EL (cell line): ENCODE data around the gene IQSEC1.

Source experiments
- DNase-seq: peaks from one replicate; pipeline ENCODE4 v3.0.0-alpha.2; 2016

The IQSEC1 gene

DNA sequence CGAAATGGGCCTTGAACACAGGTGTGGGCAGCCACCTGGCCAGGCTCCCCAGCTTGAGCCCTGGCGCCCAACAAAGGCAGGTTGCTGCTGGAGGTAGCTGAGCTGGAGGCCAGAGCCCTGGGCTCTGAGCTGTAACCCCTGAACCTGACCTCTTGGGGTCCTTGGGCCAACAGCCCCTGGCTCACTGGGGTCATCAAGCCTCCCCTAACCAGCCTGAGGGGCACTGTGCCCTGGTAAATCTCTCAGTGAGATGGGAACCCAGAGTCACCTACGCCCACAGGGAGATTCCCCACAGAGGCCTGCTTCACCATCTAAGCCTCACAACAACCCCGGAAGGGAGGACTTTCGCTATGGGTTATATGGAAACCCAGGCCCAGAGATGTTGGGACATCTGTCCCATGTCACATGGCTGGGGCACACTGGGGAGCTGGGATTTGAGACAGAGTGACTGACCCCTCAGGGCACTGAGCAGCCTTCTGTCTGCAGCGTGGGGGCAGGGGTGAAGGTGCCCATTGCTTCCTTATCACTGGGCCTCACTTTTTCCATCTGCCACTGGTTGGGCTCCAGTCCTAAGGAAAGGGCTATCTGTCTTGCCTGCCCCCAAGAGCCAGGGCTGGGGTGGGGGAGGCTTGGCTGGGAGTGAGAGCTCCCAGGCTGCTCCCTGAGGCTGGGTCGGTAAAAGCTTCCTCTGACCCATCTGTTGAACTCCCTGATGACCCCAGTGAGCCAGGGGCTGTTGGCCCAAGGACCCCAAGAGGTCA is 59.1 kb downstream of the IQSEC1 start:
- no peak for DNase-seq

- no peak for DNase-seq
Measured at GRCh38 chr3:13013566-13013965, 59.7 kb downstream of the IQSEC1 start.

GRCh38 chr3:13013151-13013561 is 60.1 kb downstream of the IQSEC1 start:
- no peak for DNase-seq

DNA sequence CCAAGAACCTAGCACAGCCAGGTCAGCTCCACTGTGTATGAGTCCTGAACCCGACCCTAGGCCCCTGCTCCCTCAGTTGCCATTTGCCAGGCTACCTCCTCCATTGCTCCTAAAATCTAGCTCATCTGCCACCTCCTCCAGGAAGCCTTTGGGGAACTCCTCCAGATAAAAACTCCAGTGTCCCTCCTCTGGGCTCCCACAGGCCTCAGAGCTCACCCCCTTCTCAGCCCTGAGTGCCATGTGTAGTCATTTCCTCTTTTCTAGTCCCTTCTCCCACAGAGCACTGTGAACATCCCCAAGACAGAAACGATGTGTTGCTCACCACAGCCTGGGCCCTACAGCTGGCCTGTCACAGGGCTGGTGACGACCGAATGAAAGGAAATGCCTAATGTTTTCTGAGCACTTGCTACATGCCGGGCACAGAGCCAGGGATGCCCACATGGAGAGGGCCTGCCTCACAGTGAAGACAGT is 61.0 kb downstream of the IQSEC1 start:
- DNase-seq, result peak; percentile 63

GRCh38 chr3:13011573-13012220 is 61.5 kb downstream of the IQSEC1 start:
- no peak for DNase-seq

DNA sequence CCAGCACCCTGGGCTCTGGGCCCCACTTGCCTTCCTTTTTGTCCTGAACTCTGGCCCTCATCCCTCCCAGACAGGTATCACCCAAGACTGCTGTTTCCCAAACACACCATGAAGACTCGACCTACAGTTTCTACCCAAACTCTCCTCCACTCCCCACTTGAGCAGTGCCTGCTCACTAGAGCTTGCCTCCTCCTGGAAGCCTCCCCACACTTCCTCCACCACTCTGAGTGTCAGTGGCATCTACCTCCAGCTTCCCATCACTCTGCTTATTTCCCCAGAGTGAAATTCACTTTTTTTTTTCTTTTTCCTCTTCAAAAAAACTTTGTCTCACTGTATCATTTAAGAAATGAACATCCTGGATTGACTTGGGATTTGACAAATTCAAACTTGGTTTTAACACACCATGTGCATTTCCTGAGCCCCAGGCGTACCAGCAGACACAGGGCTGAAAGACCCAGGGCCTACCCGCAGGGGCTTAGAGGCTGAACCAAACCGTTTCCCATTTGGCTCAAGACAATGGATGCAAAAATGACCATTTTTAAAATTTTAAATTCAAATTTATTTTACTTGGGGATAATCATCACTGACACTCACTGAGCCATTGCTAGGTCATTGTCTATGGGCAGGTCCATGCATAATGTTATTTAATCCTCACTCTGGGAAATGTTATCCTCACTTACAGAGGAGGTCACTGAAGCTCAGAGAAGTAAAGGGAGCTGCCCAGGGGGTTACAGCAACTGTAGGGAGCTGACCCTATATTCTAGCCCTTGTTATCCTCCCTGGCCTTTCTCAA is 62.3 kb downstream of the IQSEC1 start:
- no peak for DNase-seq

- no peak for DNase-seq
Measured at GRCh38 chr3:13009946-13010315, 63.3 kb downstream of the IQSEC1 start.

GRCh38 chr3:13009132-13009945 is 63.9 kb downstream of the IQSEC1 start:
- no peak for DNase-seq

DNA sequence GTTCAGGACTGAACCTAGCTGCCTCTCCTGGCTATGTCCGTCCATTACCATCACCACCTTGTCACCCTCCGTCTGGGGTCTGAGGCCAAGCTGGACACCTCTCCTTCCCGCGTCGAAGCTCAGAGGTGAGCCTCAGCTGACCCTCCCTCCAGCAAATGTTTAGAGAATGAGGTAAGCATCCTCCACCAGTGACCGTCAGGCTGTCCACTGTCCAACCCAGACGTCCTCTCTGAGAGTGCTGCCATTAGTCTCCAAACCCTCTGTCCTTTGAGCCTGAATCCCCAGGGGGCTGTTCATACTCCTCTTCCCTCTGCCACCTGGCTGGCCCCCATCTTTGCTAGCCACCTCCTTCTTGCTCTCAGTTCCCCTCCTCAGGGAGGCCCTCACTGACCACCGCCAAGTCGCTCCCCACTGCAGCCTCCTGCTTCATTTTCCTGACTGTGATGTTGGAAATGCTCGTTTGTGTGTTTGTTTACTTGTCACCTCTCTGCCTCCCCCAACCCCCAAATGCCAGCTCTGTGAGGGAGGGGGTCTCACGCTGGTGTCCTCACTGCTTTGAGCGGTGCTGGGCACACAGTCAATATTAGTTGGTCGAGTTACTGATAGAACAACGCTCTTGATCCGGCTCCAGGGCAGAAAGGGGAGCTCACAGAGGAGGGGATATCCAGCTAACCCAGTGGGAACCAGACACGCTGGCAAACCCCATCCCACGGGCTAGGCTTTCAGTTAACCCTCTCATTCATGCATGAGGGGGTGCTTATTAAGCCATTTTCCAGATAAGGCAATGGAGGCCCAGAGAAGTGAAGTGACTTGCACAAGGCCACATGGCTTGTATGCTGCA is 64.9 kb downstream of the IQSEC1 start:
- no peak for DNase-seq

DNA sequence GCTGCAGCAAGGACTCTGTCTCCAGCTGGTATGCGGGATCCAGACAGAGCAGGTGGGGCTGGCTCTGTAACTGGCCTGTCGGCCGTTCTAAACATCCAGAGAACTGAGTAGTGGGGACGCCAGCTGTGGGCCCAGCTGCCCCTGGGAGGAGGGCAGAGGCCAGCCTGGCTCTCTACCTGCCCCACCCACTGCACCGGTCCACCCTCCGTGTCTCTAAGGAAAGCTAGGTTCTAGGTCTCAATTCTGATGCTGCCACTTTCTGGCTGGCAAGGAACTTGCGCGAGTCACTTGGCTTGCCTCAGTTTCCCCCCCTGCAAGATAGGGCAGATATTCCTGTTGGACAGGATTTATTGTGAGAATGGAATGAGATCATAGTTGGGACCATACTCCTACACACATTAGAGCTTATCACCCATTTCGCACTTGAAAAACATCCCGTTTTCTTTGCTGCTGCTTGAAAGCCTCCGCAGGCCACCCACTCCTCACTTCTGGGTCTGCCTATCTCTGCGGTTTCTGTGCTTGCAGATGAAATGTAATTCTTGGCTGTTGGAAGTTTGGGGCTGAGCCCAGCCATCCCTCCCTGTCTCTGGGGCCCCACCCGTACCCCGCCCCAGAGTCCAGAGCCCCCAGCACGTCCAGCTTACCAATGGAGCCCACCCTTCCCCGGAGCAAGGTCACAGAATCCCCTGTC is 65.8 kb downstream of the IQSEC1 start:
- no peak for DNase-seq

- DNase-seq, result no peak
Measured at GRCh38 chr3:13006216-13006990, 66.8 kb downstream of the IQSEC1 start.

DNA sequence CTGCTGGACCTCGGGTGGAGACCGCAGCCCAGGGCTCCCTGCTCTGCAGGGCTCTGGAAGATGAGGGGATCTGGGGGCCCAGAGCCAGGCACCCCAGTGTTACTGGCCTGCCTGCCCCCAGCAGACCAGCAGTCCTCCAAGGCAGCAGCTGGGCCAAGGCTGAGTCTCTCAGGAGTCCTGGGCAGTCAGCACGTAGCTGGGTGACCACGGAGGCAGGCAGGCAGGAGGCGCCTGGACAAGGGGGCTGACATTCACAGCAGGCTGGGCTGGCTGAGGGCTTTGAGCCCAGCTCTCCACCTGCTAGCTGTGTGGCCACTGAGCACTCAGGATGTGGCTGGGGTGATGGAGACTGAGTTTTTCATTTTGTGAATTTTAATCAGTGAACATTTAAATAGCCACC is 67.9 kb downstream of the IQSEC1 start:
- DNase-seq, result no peak

GRCh38 chr3:13004376-13004775 is 68.9 kb downstream of the IQSEC1 start:
- no peak for DNase-seq

DNA sequence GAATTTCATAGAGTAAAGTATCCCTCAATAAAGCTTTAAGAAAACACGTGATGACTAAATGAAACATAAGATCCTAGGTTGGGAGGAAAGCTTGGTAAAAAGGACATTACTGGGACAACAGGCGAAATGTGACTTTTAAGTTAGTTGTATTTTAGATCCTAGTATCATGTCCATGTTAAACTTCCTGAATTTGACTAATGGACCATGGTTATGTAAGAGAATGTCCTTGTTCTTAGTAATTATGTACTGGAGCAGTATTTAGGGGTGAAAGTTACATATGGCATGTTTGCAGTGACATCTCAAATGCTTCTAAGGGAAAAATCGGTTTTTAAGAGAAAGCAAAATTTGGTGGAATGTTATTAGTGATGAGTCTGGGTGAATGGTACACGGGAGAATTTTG is 69.6 kb downstream of the IQSEC1 start:
- no peak for DNase-seq

DNA sequence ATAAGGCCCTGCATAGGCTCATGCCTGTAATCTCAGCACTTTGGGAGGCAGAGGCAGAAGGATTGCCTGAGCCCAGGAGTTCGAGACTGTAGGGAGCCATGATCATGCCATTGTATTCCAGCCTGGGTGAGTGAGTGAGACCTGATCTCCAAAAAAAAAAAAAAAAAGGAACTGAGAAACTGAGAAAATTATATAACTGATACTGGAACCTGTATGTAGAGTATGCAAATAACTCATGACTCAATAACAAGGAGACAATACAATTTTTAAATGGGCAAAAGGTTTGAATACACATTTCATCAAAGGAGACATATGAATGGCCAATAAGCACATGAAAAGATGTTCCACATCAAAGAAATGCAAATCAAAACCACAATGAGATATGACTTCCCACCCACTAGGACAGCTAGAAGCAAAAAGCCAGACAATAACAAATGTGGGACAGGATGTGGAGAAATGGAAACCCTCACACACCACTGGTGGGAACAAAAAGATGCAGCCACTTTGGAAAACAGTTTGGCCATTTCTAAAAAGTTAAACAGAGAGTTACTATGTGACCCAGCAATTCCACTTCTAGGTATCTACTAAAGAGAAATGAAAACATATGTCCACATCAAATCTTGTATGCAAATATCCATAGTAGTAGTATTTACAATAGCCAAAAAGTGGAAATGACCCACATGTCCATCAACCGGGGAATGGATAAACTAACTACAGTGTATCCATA is 70.7 kb downstream of the IQSEC1 start:
- DNase-seq, result no peak

- no peak for DNase-seq
Measured at GRCh38 chr3:12999147-13000140, 73.8 kb downstream of the IQSEC1 start.

- DNase-seq, result no peak
Measured at GRCh38 chr3:12998648-12999047, 74.6 kb downstream of the IQSEC1 start.

- no peak for DNase-seq
Measured at GRCh38 chr3:12997387-12997786, 75.8 kb downstream of the IQSEC1 start.

DNA sequence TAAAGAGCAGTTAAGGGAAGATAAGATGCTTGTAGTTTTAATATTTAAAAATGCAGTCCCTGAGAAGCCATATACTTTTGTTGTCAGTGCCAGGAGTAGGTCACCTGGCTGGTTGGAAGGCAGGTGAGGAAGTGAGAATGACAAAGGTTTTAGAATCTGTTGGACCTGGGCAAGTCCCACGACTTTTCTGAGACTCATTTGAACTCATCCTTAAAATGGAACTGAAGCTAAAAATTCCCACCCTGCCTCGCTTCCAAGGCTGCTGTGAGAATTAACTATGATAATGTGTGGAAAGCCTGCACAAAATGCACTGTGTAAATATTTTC is 77.1 kb downstream of the IQSEC1 start:
- DNase-seq, result no peak
